Measurements from ENCODE around the gene SREBF1. TPM values are rescaled to one million over a fixed set of nuclear protein-coding genes. Genes with fewer than 3 reads are reported as not detected.

Gene SREBF1
- total RNA-seq, 1 experiment from 2014 or later, result 74.1 TPM

- no peaks in the 10 kb centered on the region for H3K9me3 ChIP-seq (replicated peaks)
- H3K4me1 ChIP-seq, result peaks cover 49% of the 10 kb centered on the region
- peak overlapping the region; percentile 81 for H3K4me3 ChIP-seq
- H3K27me3 ChIP-seq, result no peaks in the 10 kb centered on the region
- DNase-seq, result peak; percentile 85
- H3K36me3 ChIP-seq, result no peaks in the 10 kb centered on the region
- peak overlapping the region; percentile 86 for H3K27ac ChIP-seq
These were observed 52.0 kb downstream of the SREBF1 start for GRCh38 chr17:17784657-17785267.

DNA sequence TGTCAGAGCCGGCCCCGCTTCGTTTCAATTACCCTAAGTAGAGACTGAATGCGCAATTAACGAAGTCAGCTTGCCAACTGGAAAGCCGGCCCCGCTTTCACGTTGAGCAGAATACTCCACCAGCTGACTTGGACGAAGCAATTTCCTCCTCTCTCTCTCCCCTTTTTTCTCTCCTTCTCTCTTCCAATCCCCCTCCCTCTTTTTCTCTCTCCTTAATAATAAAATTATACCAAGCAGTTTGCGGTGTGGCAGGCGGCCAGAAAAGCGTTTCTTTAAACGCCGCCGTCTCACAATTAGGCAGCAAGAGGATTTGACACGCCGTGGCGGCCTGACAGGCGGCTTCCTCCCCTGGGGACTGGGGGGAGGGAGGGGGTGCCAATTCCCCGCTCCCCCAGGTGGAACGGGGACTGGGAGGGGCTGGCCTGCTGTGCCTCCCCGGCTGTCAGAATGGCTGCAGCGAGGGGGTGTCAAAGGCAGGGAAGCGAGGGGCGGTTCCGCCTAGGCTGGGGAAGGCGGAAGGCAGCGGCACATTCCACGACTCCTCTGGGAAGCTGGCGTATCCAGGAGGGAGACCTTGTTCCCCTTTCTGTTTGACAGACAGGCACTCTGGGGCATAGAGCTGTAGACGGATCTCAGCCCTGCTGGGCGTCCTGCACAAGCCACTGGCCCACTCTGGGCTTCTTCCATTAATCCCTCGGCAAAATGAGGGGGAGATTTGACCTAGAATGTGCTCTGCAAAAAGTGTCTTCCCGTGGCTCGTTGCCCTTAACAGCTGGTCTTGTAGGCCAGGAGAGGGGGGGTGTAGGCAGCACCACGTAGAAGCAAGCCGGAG is 52.7 kb downstream of the SREBF1 start:
- peak; percentile 97 to 98 for DNase-seq
- H3K4me3 ChIP-seq, result peak overlapping the region; percentile 81
- H3K27ac ChIP-seq, result peak overlapping the region; percentile 86
- no peaks in the 10 kb centered on the region for H3K36me3 ChIP-seq
- H3K9me3 ChIP-seq (replicated peaks), result no peaks in the 10 kb centered on the region
- H3K4me1 ChIP-seq, result peaks cover 55% of the 10 kb centered on the region
- H3K27me3 ChIP-seq, result no peaks in the 10 kb centered on the region

- peak; percentile 98 for DNase-seq
- H3K36me3 ChIP-seq, result no peaks in the 10 kb centered on the region
- peak overlapping the region; percentile 86 for H3K27ac ChIP-seq
- no peaks in the 10 kb centered on the region for H3K9me3 ChIP-seq (replicated peaks)
- no peaks in the 10 kb centered on the region for H3K27me3 ChIP-seq
- H3K4me3 ChIP-seq, result peak overlapping the region; percentile 81
- peaks cover 61% of the 10 kb centered on the region for H3K4me1 ChIP-seq
These were observed 53.5 kb downstream of the SREBF1 start for GRCh38 chr17:17783116-17783824.

DNA sequence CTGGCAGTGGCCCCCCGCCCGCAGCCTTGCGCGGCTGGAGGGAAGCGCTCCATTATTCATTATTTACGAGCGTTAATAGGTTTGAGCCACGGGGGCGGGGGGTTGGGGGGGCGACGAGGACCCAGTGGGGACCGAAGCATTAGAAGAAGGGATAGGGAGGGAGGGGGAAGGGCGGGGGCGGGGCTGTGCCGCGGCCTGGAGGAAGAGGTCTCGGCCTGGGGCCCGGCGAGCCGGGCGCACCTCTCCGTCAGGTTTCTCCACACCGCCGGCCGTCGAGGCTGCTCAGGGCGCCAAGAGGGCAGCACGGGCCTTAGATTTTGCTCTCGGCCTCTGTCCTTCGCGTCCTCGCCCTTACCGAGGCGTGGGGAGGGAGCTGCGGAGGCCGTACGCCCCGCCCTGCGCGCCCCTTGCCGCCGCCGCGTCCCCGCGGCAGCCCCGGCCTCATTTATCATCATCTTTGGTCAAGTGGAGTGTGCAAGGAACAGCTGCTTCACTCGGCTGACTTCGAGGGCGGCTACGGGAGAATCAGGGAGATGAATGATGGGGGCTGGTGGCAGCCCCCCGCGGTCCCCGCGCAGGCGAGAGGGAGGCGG is 54.2 kb downstream of the SREBF1 start:
- H3K36me3 ChIP-seq, result no peaks in the 10 kb centered on the region
- DNase-seq, result peak; percentile 94 to 96
- peak overlapping the region; percentile 81 for H3K4me3 ChIP-seq
- H3K27me3 ChIP-seq, result no peaks in the 10 kb centered on the region
- peaks cover 63% of the 10 kb centered on the region for H3K4me1 ChIP-seq
- peak overlapping the region; percentile 86 for H3K27ac ChIP-seq
- H3K9me3 ChIP-seq (replicated peaks), result no peaks in the 10 kb centered on the region

DNA sequence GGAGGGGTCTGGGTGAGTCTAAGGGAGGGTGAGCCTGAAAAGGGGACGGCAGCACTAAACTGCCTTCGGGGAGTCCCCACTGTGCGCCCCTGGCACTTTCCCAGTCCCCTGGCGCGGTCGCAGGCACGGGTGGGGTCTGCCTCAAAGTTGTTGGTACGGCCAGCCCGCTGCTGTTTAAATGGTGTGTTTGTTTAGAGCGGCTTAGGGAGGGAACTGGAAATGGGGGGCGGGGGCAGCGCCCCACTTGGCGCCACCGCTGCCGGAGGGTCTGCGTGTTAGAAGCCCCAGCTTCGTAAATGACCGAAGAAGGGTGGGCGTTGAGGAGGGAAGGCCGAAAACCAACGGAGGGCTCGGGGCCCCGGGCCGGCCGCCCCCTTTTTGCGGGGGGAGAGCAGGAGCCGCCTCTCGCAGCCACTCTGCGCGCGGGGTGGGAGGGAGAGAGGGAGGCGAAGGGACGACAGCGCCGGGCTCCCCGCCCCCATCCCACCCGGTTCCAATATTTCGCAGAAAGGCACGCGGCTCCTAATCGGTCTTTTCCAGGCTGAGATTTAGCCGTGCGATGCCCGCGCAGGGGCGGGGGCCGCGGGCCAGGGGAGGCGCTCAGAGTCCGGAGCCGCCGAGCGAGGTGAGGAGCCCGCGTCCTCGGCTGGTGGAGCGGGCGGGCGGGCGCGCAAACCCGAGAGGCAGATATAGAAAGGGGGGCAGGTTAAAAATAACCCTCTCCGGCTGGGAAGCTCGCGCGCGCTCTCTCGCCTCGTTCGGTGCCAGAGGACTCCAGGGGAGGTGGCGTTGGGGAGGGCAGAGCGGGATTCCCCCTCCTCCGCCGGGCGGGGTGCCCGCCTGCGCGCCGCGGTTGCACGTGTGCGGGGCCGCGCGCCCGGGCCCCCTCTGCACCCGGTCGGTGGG is 54.9 kb downstream of the SREBF1 start:
- Histone ChIP-seq H3K4me3 (peak overlapping the region; percentile 81), H3K27me3 (no peaks in the 10 kb centered on the region), H3K9me3 (replicated peaks) (no peaks in the 10 kb centered on the region), H3K36me3 (no peaks in the 10 kb centered on the region), H3K4me1 (peaks cover 55% of the 10 kb centered on the region), H3K27ac (peak overlapping the region; percentile 86)
- DNase-seq, result peak; percentile 96 to 97

DNA sequence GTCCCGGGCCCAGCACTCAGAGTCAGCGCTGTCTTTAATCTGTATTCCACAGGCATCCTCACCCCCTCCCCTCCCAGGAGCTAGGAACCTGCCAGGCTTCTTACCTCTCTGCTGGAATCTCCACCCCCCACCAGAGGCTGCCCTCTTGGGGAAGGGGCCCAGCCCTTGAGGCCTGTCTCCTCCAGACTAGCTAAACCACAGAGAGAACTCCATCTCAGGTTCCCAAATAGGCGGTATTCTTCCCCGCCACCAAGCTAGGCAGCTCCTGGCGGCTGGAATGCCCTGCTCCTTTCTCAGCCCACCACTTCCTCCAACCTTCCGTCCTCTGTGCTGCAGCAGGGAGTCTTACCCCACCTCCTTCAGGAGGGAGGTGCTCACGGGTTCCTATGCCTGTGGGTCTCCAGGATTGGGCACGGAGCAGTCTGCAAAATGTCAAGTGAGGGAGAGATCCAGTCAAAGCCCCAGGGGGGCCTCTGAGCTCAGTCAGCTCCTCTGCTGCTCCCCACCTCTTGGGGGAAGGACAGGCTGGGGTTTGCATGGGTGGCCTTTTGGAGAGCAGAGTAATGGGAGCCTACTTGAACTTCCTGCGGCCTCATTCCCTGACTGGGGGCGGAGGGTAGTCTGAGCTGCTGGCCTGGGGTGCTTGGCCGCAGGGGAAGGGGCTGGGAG is 55.7 kb downstream of the SREBF1 start:
- peak; percentile 95 to 98 for DNase-seq
- H3K36me3 ChIP-seq, result no peaks in the 10 kb centered on the region
- H3K27ac ChIP-seq, result peak overlapping the region; percentile 86
- H3K27me3 ChIP-seq, result no peaks in the 10 kb centered on the region
- H3K4me3 ChIP-seq, result peak overlapping the region; percentile 81
- H3K9me3 ChIP-seq (replicated peaks), result no peaks in the 10 kb centered on the region
- peaks cover 47% of the 10 kb centered on the region for H3K4me1 ChIP-seq

DNA sequence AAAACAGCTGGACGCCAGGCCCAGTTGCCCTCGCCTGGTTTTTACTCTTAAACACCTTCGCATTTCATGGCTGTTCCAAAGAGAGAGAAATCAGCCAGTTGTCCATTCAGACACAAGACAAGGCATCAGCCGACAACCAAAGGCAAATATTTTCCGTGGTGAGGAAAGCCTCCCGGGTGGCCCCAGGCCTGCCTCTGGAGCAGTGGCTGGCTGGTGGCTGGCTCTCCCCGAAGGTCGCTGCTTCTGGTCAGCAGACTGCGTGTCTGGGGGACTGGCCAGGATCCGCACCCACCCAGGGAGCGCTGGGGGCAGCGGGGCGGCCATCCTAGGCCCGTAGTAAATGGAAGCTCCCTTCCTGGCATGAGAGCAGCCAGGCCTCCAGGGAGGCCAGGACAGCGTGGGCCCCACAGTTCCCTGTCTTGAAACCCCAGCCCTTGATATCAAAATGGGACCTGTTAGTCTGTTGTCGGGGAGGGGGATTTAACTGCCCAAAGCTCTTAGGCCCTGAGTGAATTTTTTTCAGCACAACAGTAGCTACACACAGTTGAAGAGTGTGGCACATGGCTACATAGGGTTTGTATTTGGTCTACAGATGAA is 57.7 kb downstream of the SREBF1 start:
- H3K4me1 ChIP-seq, result peaks cover 34% of the 10 kb centered on the region
- DNase-seq, result no peak
- peak overlapping the region; percentile 63 for H3K27ac ChIP-seq

GRCh38 chr17:17778308-17779014 is 58.3 kb downstream of the SREBF1 start:
- H3K27ac ChIP-seq, result peak overlapping the region; percentile 63

More for the DNA sequence above, 57.7 kb downstream of the SREBF1 start:
- Histone ChIP-seq H3K9me3 (replicated peaks) (no peaks in the 10 kb centered on the region), H3K27me3 (no peaks in the 10 kb centered on the region), H3K4me3 (no peak overlapping the region), H3K36me3 (no peaks in the 10 kb centered on the region)

DNA sequence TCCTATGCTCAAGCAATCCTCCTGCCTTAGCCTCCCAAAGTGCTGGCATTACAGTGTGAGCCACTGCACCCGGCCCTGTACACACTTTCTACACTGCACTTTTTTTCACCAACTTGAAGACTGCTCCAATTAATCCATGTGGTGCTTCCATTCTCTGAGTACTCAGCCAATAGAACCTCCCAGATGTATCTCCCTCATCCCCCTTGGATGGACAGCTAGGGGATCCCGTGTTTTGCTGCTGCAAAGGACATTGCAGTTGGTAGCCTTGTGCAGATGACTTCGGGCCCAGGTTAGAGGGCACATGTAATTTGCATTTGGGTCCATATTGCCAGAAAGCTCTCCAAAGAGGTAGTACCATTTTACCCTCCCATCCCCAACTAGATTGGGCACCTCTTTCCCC is 59.9 kb downstream of the SREBF1 start:
- no peak overlapping the region for H3K4me3 ChIP-seq
- H3K27me3 ChIP-seq, result no peaks in the 10 kb centered on the region
- peaks cover 37% of the 10 kb centered on the region for H3K4me1 ChIP-seq
- no peak overlapping the region for H3K27ac ChIP-seq
- DNase-seq, result no peak
- no peaks in the 10 kb centered on the region for H3K36me3 ChIP-seq
- no peaks in the 10 kb centered on the region for H3K9me3 ChIP-seq (replicated peaks)

More at GRCh38 chr17:17778308-17779014, 58.3 kb downstream of the SREBF1 start:
- Histone ChIP-seq H3K4me3 (no peak overlapping the region), H3K9me3 (replicated peaks) (no peaks in the 10 kb centered on the region), H3K36me3 (no peaks in the 10 kb centered on the region), H3K4me1 (peaks cover 37% of the 10 kb centered on the region), H3K27me3 (no peaks in the 10 kb centered on the region)
- DNase-seq, result peak; percentile 99 to 100

DNA sequence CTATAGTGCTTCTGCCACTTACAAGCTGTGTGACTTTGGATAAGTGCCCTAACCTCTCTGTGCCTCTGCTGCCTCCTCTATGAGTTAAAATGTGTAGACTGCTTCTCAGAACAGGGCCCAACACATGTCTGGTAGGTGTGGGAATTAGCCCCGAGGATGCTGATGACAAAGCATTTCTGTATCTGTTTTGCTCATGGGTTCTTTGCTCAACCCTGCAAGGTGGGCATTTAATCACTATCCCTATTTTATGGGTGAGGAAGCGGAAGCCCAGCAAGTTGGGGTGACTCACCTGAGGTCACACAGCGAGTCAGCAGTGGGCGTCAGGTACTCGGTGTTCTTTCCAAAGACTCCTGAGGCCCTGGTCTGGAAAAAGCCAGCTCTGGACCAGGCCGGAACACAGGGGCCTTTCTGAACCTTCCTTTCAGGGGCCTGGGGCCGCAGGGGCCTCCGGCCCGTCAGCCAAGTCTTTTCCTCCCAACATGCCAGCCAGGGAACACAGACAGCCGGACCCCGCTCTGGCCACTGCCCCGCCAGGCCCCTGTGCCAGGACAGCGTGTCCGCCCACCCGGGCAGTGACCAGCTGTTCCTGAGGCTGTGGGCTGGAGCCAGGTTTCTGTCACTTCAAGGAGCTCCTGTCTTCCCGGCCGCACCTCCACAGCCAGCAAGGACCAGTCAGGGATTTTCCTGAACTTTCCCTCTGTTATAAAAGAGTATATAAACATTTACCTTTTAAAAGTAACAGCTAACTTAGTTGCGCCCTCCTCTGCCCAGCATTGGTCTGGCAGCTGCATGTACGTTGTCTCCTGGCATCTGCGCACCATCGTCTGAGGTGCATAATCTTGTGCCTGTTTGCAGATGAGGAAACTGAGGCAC is 62.5 kb downstream of the SREBF1 start:
- Histone ChIP-seq H3K4me1 (peaks cover 21% of the 10 kb centered on the region), H3K36me3 (no peaks in the 10 kb centered on the region), H3K27ac (no peak overlapping the region)

DNA sequence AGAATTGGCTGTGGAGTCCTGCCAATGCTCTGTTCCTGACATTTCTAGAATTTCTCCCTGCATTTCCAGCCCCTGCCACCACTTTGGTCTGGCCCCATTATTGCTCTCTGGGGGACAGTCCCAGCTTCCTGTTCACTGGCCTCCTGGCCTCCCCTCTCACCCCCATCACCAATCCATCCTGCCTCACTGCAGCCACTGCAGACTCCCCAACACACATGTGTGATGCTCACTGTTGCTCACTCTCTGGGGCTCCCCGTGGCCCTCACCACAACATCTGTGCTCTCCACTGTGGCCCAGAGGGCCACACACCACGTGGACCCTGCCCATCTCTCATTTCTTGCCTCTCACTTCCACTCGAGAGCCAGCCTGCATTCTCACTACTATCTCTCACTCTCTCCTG is 64.6 kb downstream of the SREBF1 start:
- Histone ChIP-seq H3K27ac (no peak overlapping the region), H3K27me3 (no peaks in the 10 kb centered on the region), H3K4me1 (peaks cover 22% of the 10 kb centered on the region), H3K9me3 (replicated peaks) (no peaks in the 10 kb centered on the region), H3K4me3 (no peak overlapping the region), H3K36me3 (no peaks in the 10 kb centered on the region)
- DNase-seq, result no peak

More for the DNA sequence above, 62.5 kb downstream of the SREBF1 start:
- peak; percentile 64 to 65 for DNase-seq
- no peaks in the 10 kb centered on the region for H3K27me3 ChIP-seq
- H3K4me3 ChIP-seq, result no peak overlapping the region
- H3K9me3 ChIP-seq (replicated peaks), result no peaks in the 10 kb centered on the region
